Middle frontal gyrus (tissue), 1 donor: Measurements from ENCODE around the gene RPS29.

Experiments used
- DNase-seq: peaks from one replicate; pipeline ENCODE4 v3.0.0-alpha.2; 2015; ENCODE audit warnings: low spot score; ENCODE audit errors: extremely low spot score

The RPS29 gene

DNA sequence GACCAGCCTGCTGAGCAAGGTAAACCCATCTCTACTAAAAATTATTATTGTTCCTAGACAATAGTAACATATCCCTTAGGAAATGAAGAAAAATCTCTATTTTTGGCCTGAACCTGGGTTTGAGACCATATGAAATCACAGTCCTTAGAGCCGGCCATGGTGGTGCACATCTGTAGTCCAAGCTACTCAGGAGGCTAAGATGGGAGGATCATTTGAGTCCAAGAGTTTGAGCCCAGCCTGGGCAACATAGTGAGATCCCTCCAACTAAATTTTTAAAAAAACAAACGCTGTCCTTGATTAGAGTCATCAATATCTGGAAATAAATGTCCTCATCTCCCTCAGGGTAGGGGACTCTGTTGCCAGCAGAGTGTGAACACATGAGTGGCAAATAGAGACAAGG lies 34.6 kb downstream of the RPS29 start:
- no peak for DNase-seq

DNA sequence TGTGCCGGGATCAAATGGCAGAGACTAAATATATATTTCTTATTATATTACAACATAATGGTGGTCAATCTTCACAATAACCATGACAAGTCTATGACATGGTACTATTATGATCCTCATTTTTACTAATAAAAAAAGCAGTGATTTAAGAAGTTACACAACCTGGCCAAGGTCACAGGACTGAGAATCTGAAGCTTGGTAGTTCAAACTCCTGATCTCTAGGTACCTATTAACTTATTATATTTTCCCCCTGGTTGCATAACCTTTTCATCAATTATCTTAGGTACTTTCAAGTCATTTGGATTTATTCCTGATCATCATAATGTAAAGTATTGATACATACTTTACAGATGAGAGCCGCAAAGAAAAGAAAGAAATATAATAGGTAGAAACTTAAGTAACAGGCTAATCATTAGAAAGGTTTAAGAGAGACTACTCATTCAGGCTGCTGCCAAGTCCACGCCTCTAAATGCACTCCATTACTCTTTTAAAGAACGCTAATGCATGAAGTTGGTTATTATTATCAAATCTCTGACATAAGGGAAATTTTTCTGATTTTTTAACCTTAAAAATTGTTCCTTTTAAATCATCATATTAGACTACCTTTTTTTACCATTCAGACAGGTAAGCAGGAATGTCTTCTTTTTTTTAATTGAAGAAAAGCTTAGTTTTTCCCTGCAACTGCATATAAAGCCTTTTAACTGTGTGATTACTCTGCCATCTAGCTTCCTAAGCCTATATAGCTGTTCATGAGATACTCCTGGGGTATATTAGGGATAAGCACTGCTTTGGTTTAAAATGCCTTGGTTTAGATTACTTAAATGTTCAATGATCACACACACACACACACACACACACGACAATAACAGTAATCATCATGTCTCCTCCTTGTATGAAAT lies 35.6 kb downstream of the RPS29 start:
- DNase-seq = no peak

DNA sequence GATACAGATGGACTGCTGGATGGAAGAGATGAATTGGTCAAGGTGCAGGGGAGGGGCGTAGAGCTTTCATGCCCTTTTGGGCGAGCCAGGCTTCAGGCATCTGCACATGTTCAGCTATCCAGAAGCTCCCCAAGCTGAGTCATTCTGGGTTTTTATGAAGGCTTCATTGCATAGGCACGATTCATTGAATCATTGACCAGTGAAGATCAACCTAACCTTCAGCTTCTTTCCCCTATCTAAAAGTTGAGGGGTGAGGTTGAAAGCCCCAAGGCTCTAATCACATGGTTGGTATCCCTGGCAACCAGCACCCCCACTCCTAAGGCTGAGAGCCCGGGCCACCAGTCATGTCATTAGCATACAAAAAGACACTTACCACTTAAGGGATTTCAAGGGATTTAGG lies 36.3 kb downstream of the RPS29 start:
- no peak for DNase-seq

DNA sequence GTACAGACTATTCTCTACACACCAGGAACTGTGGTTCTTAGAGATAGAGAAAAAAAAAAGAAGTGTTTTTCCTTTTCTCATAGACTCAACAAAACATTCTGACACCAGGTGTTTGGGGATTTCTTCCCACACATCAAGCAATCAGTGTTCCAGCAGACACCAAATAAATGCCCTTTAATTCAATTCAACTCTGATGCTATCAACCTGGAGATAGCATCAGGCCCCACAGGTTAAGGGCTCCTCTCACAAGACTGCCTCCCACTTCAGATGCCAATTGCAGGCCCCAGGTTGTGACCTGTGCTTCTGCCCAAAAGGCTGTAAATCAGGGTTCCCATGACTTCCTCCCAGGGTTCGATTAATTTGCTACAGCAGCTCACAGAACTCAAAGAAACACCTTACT lies 36.7 kb downstream of the RPS29 start:
- no peak for DNase-seq

DNA sequence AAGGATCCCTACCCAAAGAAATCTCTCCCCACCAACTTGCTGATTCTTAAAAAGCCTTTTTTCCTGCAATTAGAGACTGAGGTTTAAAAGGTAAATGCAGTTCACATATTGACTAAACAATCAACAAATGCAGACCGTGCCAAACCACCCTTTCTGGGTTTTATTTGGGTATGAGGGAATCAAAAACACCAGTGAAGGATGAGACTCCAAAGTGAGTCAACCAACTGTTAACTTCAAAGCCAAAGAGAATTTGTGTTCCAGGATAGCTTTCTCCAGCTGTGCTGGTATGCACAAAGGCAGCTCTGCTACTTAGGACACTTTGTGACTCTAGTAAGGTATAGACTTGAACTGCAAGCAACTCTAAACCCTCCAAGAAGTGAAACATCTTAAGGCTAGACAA lies 39.4 kb downstream of the RPS29 start:
- DNase-seq = no peak

DNA sequence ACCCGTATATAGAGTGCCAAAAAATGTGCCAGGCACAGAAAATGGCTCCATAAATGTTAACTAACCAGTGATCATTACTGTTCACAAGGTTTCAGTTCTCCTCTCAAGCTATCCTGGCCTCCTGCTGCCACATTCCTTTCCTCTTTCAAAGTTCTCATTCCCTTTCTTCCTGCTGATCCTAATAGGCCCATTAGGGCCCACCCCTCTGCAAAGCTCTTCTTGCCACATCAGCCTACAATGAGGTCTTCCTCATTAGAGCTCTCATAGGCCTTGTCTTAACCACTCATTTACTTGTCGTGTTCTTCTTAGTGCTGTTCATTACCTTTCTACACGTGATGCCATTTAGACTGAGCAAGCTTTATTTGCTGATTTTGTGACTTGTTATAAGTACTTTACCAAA lies 40.5 kb downstream of the RPS29 start:
- no peak for DNase-seq

DNA sequence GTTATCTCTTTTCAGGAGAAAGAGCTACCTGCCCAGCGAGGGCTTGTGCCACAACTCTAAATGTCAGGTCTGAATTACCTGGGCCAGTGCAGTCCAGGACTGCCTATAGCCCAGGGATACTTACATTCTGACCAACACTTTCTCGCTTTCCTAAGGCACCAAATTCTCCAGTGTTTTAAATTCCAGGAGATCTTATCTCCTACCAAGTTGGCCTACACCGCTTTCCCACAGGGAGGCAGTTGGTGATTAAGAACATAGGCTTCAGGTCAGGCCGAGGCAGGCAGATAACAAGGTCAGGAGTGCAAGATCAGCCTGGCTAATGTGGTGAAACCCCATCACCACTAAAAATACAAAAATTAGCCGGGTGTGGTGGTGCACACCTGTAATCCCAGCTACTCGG lies 41.1 kb downstream of the RPS29 start:
- no peak for DNase-seq

DNA sequence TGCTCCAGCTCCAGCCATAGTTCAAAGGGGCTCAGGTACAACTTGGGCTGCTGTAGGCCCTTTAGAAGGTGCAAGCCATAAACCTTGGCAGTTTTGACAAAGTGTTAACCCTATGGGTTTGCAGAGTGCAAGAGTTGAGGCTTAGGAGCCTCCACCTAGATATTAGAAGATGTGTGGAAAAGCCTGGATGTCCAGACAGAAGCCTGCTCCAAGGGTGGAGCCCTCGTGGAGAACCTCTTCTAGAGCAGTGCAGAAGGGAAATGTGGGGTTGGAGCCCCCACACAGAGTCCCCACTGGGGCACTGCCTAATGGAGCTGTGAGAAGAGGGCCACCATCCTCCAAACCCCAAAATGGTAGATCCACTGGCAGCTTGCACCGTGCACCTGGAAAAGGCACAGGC lies 45.1 kb downstream of the RPS29 start:
- DNase-seq = no peak

DNA sequence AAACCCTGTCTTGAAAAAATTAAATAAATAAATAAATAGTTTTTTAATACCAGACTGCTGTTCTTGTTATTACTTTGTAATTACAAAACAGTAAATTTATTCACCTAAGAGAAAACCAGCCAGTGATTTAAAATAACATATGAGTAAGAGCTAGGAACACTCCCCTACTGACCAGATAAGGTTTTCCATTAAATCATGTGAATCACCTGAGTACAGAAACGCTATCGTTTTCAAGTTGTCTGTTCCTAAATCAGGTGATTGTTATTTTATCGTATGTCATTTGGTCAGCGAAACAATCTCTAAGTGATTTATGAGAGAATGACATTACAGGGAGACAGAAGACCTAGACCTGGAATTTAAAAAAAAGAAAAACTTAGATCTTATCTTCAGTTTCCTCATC lies 47.3 kb downstream of the RPS29 start:
- DNase-seq = no peak
